ENCODE measurements around the gene RNU1-1. TPM values are rescaled to one million over a fixed set of nuclear protein-coding genes. Genes with fewer than 3 reads are reported as not detected.
A peak's percentile ranks its signal among the peaks of the same experiment; 100 is the strongest.
"Not testable (repeated sequence)": the region's sequence is repeated elsewhere in the genome, so short reads cannot be mapped to it uniquely, and the experiment has no call there.

RNU1-1 gene
- total RNA-seq, 2 donors from 2014 or later: 3,977 to 5,589 TPM

GRCh38 chr1:16532235-16532991 lies 18.3 kb upstream of the RNU1-1 start:
- DNase-seq: peak in 1 of 2 donors; percentile 9
- intact Hi-C loops (cut with DNase I, micrococcal nuclease); ATAC-seq: not testable (repeated sequence)

GRCh38 chr1:16528338-16528737 lies 14.3 kb upstream of the RNU1-1 start:
- ATAC-seq; intact Hi-C loops (cut with DNase I, micrococcal nuclease); DNase-seq: not testable (repeated sequence)

- ATAC-seq; DNase-seq; intact Hi-C loops (cut with DNase I, micrococcal nuclease): not testable (repeated sequence)
Observed at GRCh38 chr1:16525769-16526168, 11.7 kb upstream of the RNU1-1 start.

DNA sequence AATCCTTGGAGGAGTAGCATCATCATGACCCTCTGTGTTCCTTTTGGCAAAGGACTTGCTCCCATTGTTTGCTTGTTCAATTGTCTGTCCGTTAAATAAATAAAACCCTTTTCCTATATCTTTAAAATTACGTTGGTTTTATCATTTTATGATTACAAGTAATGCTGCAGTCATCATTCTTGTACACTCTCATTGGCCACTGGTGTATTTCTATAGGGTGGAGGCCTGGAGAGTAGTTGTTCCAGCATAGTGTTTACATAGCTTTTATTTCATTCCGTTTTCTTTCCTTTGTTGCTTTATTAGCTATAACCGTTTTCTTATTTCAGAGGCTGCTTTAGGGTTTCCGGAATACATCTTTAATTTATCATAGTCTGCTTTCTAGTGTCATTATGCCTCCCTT lies 7.6 kb upstream of the RNU1-1 start:
- DNase-seq; intact Hi-C loops (cut with DNase I, micrococcal nuclease): not testable (repeated sequence)
- peak; percentile 75 for ATAC-seq

- ATAC-seq: no peak
- intact Hi-C loops (cut with DNase I, micrococcal nuclease): no loop called here
- no peak for DNase-seq
Observed at GRCh38 chr1:16521288-16521583, 7.2 kb upstream of the RNU1-1 start.

- ATAC-seq; intact Hi-C loops (cut with DNase I, micrococcal nuclease); DNase-seq: not testable (repeated sequence)
Observed at GRCh38 chr1:16520435-16521287, 6.6 kb upstream of the RNU1-1 start.

DNA sequence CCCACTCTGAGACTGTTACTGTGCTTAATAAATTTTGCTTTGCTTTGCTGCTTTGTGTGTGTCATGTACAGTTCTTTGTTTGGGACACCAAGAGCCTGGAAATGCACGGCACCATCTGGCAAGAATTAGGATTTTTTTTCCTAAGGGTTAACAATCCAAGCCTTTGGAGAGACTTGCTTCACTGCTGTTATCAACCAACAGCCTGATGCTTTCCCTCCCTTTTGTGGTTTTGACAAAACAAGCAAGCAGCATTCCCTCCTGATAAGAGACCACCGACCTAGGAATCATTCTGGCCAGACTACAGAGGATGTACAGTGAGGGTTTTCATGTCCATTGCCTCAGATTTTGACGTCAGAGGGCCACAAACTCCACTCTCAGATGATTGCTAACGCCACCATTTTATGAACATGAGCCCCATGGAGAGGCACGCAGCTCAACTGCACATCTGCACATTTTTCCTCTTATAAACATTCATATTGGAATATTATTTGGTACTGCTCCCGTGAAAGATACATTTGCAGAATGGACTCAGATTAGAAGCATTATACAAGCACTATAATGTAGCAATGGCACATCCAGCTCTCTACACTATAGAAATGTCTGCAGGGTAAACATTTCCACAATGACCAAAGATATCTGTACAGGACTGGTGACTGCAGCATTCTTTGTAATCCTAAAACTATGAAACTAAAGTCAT lies 5.3 kb upstream of the RNU1-1 start:
- DNase-seq; intact Hi-C loops (cut with DNase I, micrococcal nuclease); ATAC-seq: not testable (repeated sequence)

DNA sequence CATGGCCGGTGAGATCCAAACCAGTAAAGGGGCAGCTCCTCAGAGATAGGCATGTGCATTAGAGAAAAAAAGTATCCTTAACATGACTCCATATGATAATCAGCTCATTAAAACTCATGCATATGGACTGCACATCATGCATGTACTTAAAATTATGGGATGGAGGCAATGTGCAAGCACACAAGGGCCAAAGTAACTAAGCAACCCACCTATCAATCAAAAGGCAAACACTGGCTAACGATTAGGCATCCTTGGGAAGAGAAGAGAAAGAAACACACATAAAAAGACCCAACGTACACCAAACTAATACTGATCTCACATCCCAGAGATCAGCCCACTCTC lies 4.8 kb upstream of the RNU1-1 start:
- intact Hi-C loops (cut with DNase I, micrococcal nuclease); ATAC-seq; DNase-seq: not testable (repeated sequence)

DNA sequence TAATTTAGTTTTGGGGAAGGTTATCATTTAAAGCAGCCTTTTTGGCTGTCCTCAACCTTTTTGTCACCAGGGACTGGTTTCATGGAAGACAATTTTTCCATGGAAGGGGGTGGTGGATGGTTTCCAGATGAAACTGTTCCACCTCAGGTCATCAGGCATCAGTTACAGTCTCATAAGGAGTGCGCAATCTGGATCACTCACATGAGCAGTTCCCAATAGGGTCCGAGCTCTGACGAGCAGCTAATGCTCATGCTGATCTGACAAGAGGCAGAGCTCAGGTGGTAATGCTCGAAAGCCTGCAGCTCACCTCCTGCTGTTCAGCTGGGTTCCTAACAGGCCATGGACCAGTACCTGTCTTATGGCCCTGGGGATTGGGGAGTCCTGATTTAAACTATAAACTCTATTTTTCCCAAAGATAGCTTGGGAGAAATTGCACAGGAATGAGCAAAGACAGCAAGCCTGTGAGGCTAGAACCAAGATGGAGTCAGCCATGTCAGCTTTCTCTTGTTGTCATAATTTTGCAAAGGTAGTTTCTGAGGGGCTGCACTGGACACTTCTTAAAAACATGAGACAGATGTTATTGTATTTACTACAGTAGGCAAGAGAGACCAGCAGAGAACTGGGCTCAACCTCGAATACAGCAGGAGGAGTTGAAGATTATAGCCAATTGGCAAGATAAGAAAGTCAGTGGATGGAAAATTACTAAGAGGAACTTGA lies 2.8 kb upstream of the RNU1-1 start:
- not testable (repeated sequence) for ATAC-seq

GRCh38 chr1:16513412-16514106 lies 526 bp downstream of the RNU1-1 start:
- DNase-seq (peak in 1 of 2 donors; percentile 25), ATAC-seq (peak; percentile 99)
- intact Hi-C loops (cut with DNase I, micrococcal nuclease): not testable (repeated sequence)

More for the DNA sequence above, 2.8 kb upstream of the RNU1-1 start:
- intact Hi-C loops (cut with DNase I, micrococcal nuclease); DNase-seq: not testable (repeated sequence)

- intact Hi-C loops (cut with DNase I, micrococcal nuclease); ATAC-seq: not testable (repeated sequence)
- peak in 1 of 2 donors; percentile 23 for DNase-seq
Observed at GRCh38 chr1:16512624-16513411, 1.3 kb downstream of the RNU1-1 start.

DNA sequence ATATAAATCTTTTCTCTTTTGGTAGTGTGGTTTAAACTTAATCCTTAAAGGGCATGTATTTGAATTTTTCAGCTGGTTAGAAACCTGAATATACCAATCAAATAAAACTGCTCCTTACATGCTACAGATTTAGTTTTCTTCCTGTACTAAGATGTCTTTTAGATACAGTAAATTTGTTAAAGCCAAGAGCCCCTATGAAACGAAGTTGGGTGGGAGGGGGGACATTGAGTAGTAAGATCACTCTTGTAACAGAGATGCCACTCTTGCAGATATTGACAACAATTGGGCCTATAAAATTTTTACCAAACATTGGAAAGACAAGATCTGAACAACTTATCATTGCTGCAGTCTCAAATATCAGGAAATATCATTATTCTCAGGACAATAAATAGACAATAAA lies 2.2 kb downstream of the RNU1-1 start:
- intact Hi-C loops (cut with DNase I, micrococcal nuclease); ATAC-seq: not testable (repeated sequence)

DNA sequence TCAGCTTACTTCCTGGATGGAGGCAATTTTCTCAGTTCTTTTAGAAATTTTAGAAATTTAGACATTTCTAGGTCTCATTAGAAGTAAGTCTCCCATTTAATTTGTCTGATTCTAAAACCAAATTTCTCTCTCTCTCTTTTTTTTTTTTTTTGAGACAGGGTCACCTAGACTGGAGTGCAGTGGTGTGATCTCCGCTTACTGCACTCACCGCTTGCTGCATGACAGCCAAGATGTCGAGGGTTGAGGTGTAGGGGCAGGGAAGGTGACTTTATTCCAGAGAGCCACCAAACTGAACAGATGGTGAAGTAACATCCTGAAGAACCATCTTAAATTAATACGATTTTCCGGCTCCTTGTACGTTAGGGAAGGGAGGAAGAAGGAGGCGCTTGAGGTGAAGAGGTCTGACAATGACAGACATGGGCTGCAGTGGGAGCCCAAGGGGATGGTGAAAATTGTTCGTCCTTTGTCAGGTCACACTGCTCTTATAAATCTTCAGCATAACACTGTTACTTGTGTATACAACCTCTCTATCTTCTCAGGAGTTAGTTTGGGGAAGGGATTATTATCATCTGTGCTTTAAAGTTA lies 5.1 kb downstream of the RNU1-1 start:
- intact Hi-C loops (cut with DNase I, micrococcal nuclease); DNase-seq; ATAC-seq: not testable (repeated sequence)

More for the DNA sequence above, 2.2 kb downstream of the RNU1-1 start:
- DNase-seq: not testable (repeated sequence)

DNA sequence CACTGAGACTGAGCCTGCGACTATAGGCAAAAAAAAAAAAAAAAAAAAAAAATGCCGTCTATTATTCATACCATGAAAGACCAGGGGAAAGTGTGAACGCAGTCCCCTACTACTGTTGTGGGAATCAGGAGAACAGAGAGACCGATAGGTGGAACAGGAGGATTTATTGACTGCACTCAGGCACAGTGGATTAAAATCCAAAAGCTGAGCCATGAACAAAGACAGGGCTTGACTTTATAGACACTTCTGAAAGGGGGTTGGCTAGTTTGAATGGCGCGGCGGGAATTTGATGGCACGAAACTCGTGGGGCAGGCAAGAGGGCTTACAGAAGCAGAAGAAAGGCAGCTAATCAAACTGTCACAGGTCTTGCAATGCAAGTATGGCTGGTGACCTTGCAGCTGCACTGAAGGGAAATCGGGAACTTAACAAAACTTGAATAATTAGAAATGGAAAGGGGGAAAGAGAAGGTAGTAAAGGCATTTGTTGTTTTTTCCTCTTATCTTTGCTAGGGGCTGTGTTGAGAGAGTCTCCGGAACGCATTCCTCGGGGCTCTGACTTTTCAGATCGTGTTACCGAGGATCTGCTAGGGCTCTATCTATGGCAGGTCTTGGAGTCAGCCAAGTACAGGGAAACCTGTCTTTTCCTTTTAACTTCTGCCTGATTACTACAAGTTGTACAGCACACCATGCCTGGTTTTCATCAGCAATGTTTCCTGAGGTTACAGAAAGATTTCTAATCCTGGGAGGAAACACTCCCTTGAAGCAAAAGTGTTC lies 7.5 kb downstream of the RNU1-1 start:
- ATAC-seq; DNase-seq; intact Hi-C loops (cut with DNase I, micrococcal nuclease): not testable (repeated sequence)

- intact Hi-C loops (cut with DNase I, micrococcal nuclease); DNase-seq; ATAC-seq: not testable (repeated sequence)
Observed at GRCh38 chr1:16505870-16506269, 8.2 kb downstream of the RNU1-1 start.

DNA sequence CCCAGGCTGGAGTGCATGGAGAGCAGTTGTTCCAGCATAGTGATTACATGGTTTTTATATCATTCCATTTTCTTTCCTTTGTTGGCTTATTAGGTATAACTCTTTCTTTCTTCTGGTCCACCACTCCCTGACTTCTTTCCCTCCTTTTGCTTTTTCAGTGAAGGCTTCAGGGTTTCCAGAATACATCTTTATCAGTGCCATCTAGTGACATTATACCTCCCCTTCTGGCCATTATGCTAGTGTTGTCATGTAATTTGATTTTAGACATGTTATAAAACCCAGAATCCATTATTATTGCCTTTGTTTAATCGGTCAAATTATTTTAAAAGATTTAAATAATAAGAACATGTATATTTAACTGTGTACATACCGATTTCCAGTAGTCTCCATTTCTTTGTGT lies 10.6 kb downstream of the RNU1-1 start:
- intact Hi-C loops (cut with DNase I, micrococcal nuclease): no loop called here
- ATAC-seq (no peak), DNase-seq (no peak)

All from left colon (tissue), 2 donors.